GM19193 (cell line): ENCODE results near the gene RPS6KA2.

ENCODE experiments used
- POLR2A ChIP-seq: IDR thresholded peaks from 4 replicates; pipeline ENCODE4 v1.6.1; 2011; ENCODE audit not compliant: insufficient read depth, insufficient read length; ENCODE audit errors: extremely low read depth

Gene RPS6KA2

GRCh38 chr6:166660157-166660688 is 33.2 kb upstream of the RPS6KA2 start:
- no peak for TF ChIP-seq POLR2A

GRCh38 chr6:166659581-166659980 is 32.5 kb upstream of the RPS6KA2 start:
- TF ChIP-seq POLR2A, result no peak

- no peak for TF ChIP-seq POLR2A
Measured at GRCh38 chr6:166658792-166659150, 31.7 kb upstream of the RPS6KA2 start.

GRCh38 chr6:166658115-166658791 is 31.2 kb upstream of the RPS6KA2 start:
- no peak for TF ChIP-seq POLR2A

GRCh38 chr6:166657531-166657930 is 30.5 kb upstream of the RPS6KA2 start:
- no peak for TF ChIP-seq POLR2A

- TF ChIP-seq POLR2A, result no peak
Measured at GRCh38 chr6:166656230-166657151, 29.4 kb upstream of the RPS6KA2 start.

- no peak for TF ChIP-seq POLR2A
Measured at GRCh38 chr6:166655713-166656229, 28.7 kb upstream of the RPS6KA2 start.

GRCh38 chr6:166655251-166655650 is 28.2 kb upstream of the RPS6KA2 start:
- TF ChIP-seq POLR2A, result no peak

GRCh38 chr6:166654573-166654972 is 27.5 kb upstream of the RPS6KA2 start:
- no peak for TF ChIP-seq POLR2A

- TF ChIP-seq POLR2A, result no peak
Measured at GRCh38 chr6:166653639-166653941, 26.5 kb upstream of the RPS6KA2 start.

GRCh38 chr6:166650824-166651807 is 24.1 kb upstream of the RPS6KA2 start:
- no peak for TF ChIP-seq POLR2A

- no peak for TF ChIP-seq POLR2A
Measured at GRCh38 chr6:166650047-166650446, 23.0 kb upstream of the RPS6KA2 start.

GRCh38 chr6:166648846-166649245 is 21.8 kb upstream of the RPS6KA2 start:
- TF ChIP-seq POLR2A, result no peak

- no peak for TF ChIP-seq POLR2A
Measured at GRCh38 chr6:166647896-166648295, 20.8 kb upstream of the RPS6KA2 start.
